ENCODE results near the gene NDUFA3. TPM values are rescaled to one million over a fixed set of nuclear protein-coding genes. Genes with fewer than 3 reads are reported as not detected.

The NDUFA3 gene
- polyA plus RNA-seq, 1 donor from 2014 or later = 21.4 TPM

GRCh38 chr19:54145541-54146158, 43.0 kb downstream of the NDUFA3 start:
- Histone ChIP-seq H3K4me2 (ENCODE audit: low read length) (no peak overlapping the region), H3F3A (ENCODE audit: insufficient read depth, low read length, poor library complexity, severe bottlenecking) (no peaks in the 10 kb centered on the region), H3K79me2 (replicated peaks; ENCODE audit: insufficient read depth, low read length) (peaks cover 7% of the 10 kb centered on the region), H3K4me3 (ENCODE audit: low read length) (no peak overlapping the region), H3K27me3 (ENCODE audit: insufficient read depth, low read depth, low read length) (no peaks in the 10 kb centered on the region), H3K9me3 (ENCODE audit: low read length) (no peaks in the 10 kb centered on the region), H2AFZ (ENCODE audit: low read depth, low read length) (no peak overlapping the region), H3K9me2 (ENCODE audit: insufficient read depth, low read length) (no peaks in the 10 kb centered on the region), H3K9ac (ENCODE audit: low read length) (no peak overlapping the region), H4K20me1 (ENCODE audit: insufficient read depth) (no peaks in the 10 kb centered on the region), H3K36me3 (ENCODE audit: insufficient read depth, low read length) (no peaks in the 10 kb centered on the region), H3K27ac (ENCODE audit: low read length) (no peak overlapping the region)
- TF ChIP-seq REST (IDR thresholded peaks at IDR 0.05; ENCODE audit: borderline replicate concordance) = no peak
- TF ChIP-seq, protein P1, sequence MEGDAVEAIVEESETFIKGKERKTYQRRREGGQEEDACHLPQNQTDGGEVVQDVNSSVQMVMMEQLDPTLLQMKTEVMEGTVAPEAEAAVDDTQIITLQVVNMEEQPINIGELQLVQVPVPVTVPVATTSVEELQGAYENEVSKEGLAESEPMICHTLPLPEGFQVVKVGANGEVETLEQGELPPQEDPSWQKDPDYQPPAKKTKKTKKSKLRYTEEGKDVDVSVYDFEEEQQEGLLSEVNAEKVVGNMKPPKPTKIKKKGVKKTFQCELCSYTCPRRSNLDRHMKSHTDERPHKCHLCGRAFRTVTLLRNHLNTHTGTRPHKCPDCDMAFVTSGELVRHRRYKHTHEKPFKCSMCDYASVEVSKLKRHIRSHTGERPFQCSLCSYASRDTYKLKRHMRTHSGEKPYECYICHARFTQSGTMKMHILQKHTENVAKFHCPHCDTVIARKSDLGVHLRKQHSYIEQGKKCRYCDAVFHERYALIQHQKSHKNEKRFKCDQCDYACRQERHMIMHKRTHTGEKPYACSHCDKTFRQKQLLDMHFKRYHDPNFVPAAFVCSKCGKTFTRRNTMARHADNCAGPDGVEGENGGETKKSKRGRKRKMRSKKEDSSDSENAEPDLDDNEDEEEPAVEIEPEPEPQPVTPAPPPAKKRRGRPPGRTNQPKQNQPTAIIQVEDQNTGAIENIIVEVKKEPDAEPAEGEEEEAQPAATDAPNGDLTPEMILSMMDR (IDR thresholded peaks at IDR 0.05; ENCODE audit: poor library complexity, severe bottlenecking) = no peak
- no peak for TF ChIP-seq EZH2 (IDR thresholded peaks at IDR 0.05; ENCODE audit: borderline replicate concordance, insufficient read depth, low read length, poor library complexity, severe bottlenecking)
- no peak for TF ChIP-seq EP300 (conservative IDR thresholded peaks at IDR 0.05; ENCODE audit: poor library complexity, severe bottlenecking)
- TF ChIP-seq MXI1 (conservative IDR thresholded peaks at IDR 0.05; ENCODE audit: poor library complexity, severe bottlenecking) = no peak

GRCh38 chr19:54147676-54148075, 45.0 kb downstream of the NDUFA3 start:
- no peak overlapping the region for H3K27ac ChIP-seq (ENCODE audit: low read length)
- no peak for TF ChIP-seq RAD21 (conservative IDR thresholded peaks at IDR 0.05)
- TF ChIP-seq EP300 (conservative IDR thresholded peaks at IDR 0.05; ENCODE audit: poor library complexity, severe bottlenecking) = no peak
- TF ChIP-seq SMC3 (conservative IDR thresholded peaks at IDR 0.05; ENCODE audit: poor library complexity) = no peak
- H4K20me1 ChIP-seq (ENCODE audit: insufficient read depth) = no peaks in the 10 kb centered on the region

DNA sequence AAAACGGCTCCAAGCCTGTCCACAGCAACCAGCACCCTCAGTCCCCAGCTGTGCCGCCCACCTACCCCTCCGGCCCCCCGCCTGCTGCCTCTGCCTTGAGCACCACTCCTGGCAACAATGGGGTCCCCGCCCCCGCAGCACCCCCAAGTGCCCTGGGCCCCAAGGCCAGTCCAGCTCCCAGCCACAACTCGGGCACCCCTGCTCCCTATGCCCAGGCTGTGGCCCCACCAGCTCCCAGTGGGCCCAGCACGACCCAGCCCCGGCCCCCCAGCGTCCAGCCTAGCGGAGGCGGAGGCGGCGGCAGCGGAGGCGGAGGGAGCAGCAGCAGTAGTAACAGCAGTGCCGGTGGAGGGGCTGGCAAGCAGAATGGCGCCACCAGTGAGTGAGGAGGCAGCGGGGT, 45.5 kb downstream of the NDUFA3 start:
- TF ChIP-seq POLR2AphosphoS5 (IDR thresholded peaks at IDR 0.05) = no peak
- TF ChIP-seq EP300 (conservative IDR thresholded peaks at IDR 0.05; ENCODE audit: poor library complexity, severe bottlenecking) = no peak
- no peak for TF ChIP-seq EZH2 (IDR thresholded peaks at IDR 0.05; ENCODE audit: borderline replicate concordance, insufficient read depth, low read length, poor library complexity, severe bottlenecking)
- TF ChIP-seq REST (IDR thresholded peaks at IDR 0.05; ENCODE audit: borderline replicate concordance) = no peak
- TF ChIP-seq, protein P1 (IDR thresholded peaks at IDR 0.05; ENCODE audit: poor library complexity, severe bottlenecking) = no peak
- TF ChIP-seq MXI1 (conservative IDR thresholded peaks at IDR 0.05; ENCODE audit: poor library complexity, severe bottlenecking) = no peak
- no peak overlapping the region for H3K27ac ChIP-seq (ENCODE audit: low read length)
- no peaks in the 10 kb centered on the region for H3K9me3 ChIP-seq (ENCODE audit: low read length)
- no peak overlapping the region for H2AFZ ChIP-seq (ENCODE audit: low read depth, low read length)
- no peaks in the 10 kb centered on the region for H3K27me3 ChIP-seq (ENCODE audit: insufficient read depth, low read depth, low read length)
- H3K79me2 ChIP-seq (replicated peaks; ENCODE audit: insufficient read depth, low read length) = no peaks in the 10 kb centered on the region
- no peak overlapping the region for H3K4me2 ChIP-seq (ENCODE audit: low read length)
- no peaks in the 10 kb centered on the region for H3K36me3 ChIP-seq (ENCODE audit: insufficient read depth, low read length)
- H3K9me2 ChIP-seq (ENCODE audit: insufficient read depth, low read length) = no peaks in the 10 kb centered on the region
- H3F3A ChIP-seq (ENCODE audit: insufficient read depth, low read length, poor library complexity, severe bottlenecking) = no peaks in the 10 kb centered on the region
- no peak overlapping the region for H3K4me3 ChIP-seq (ENCODE audit: low read length)
- no peaks in the 10 kb centered on the region for H4K20me1 ChIP-seq (ENCODE audit: insufficient read depth)
- no peak overlapping the region for H3K9ac ChIP-seq (ENCODE audit: low read length)

More at GRCh38 chr19:54147676-54148075, 45.0 kb downstream of the NDUFA3 start:
- H2AFZ ChIP-seq (ENCODE audit: low read depth, low read length) = no peak overlapping the region
- H3K27me3 ChIP-seq (ENCODE audit: insufficient read depth, low read depth, low read length) = no peaks in the 10 kb centered on the region
- no peaks in the 10 kb centered on the region for H3K36me3 ChIP-seq (ENCODE audit: insufficient read depth, low read length)
- H3K79me2 ChIP-seq (replicated peaks; ENCODE audit: insufficient read depth, low read length) = no peaks in the 10 kb centered on the region
- no peak overlapping the region for H3K4me3 ChIP-seq (ENCODE audit: low read length)
- no peak overlapping the region for H3K9ac ChIP-seq (ENCODE audit: low read length)
- no peaks in the 10 kb centered on the region for H3K9me3 ChIP-seq (ENCODE audit: low read length)
- H3K4me2 ChIP-seq (ENCODE audit: low read length) = no peak overlapping the region
- H3F3A ChIP-seq (ENCODE audit: insufficient read depth, low read length, poor library complexity, severe bottlenecking) = no peaks in the 10 kb centered on the region
- no peaks in the 10 kb centered on the region for H3K9me2 ChIP-seq (ENCODE audit: insufficient read depth, low read length)

Data from neural cell (in vitro differentiated cells).